GM20000 (cell line): Measurements from ENCODE around the gene COL6A3.

Source experiments
- DNase-seq: peaks from one replicate; pipeline ENCODE4 v3.0.0; 2012; ENCODE audit warnings: low spot score
- CTCF ChIP-seq: IDR thresholded peaks from 2 replicates; pipeline ENCODE4 v1.5.1; 2012; ENCODE audit warnings: mild to moderate bottlenecking, control low read depth; ENCODE audit errors: extremely low read depth, missing control alignments

Gene COL6A3

GRCh38 chr2:237404413-237404812, 9.6 kb downstream of the COL6A3 start:
- no peak for TF ChIP-seq CTCF
- DNase-seq = no peak

- DNase-seq = no peak
- no peak for TF ChIP-seq CTCF
These were observed 10.7 kb downstream of the COL6A3 start for GRCh38 chr2:237403024-237403882.

GRCh38 chr2:237400199-237400598, 13.8 kb downstream of the COL6A3 start:
- no peak for DNase-seq
- no peak for TF ChIP-seq CTCF

GRCh38 chr2:237397072-237397471, 16.9 kb downstream of the COL6A3 start:
- TF ChIP-seq CTCF = no peak
- DNase-seq = no peak

- TF ChIP-seq CTCF = no peak
- DNase-seq = no peak
These were observed 20.4 kb downstream of the COL6A3 start for GRCh38 chr2:237393523-237393922.

GRCh38 chr2:237392186-237392585, 21.8 kb downstream of the COL6A3 start:
- no peak for TF ChIP-seq CTCF
- no peak for DNase-seq

GRCh38 chr2:237391140-237391539, 22.8 kb downstream of the COL6A3 start:
- DNase-seq = no peak
- no peak for TF ChIP-seq CTCF
